Endothelial cell (in vitro differentiated cells): ENCODE data around the gene CEP85. TPM values are rescaled to one million over a fixed set of nuclear protein-coding genes. Genes with fewer than 3 reads are reported as not detected.
A peak's percentile ranks its signal among the peaks of the same experiment; 100 is the strongest.

ENCODE experiments used
- DNase-seq: peaks from one replicate; pipeline ENCODE4 v3.0.0; 2021; ENCODE audit warnings: low spot score
- H3K27ac Mint-ChIP-seq: one replicate; pipeline ENCODE4 v1.8.0; 2021; ENCODE audit warnings: mixed read lengths, inconsistent platforms; ENCODE audit not compliant: unreplicated experiment
- H3K27me3 Mint-ChIP-seq: one replicate; pipeline ENCODE4 v1.8.0; 2021; ENCODE audit warnings: mild to moderate bottlenecking, moderate library complexity, mixed read lengths, inconsistent platforms; ENCODE audit not compliant: unreplicated experiment
- H3K36me3 Mint-ChIP-seq: one replicate; pipeline ENCODE4 v1.8.0; 2021; ENCODE audit warnings: mild to moderate bottlenecking, low read depth, mixed read lengths, inconsistent platforms; ENCODE audit not compliant: unreplicated experiment
- H3K4me1 Mint-ChIP-seq: one replicate; pipeline ENCODE4 v1.8.0; 2021; ENCODE audit warnings: mild to moderate bottlenecking, mixed read lengths, inconsistent platforms; ENCODE audit not compliant: unreplicated experiment
- H3K4me3 Mint-ChIP-seq: one replicate; pipeline ENCODE4 v1.8.0; 2021; ENCODE audit warnings: mild to moderate bottlenecking, mixed read lengths, inconsistent platforms; ENCODE audit not compliant: unreplicated experiment
- H3K9me3 Mint-ChIP-seq: one replicate; pipeline ENCODE4 v1.8.0; 2021; ENCODE audit warnings: mixed read lengths, inconsistent platforms; ENCODE audit not compliant: unreplicated experiment
- CTCF ChIP-seq: fragments of 200-600 bp; sonication (generic); IDR thresholded peaks from one replicate; pipeline ENCODE4 v1.5.0; 2021; ENCODE audit warnings: antibody characterized with exemption; ENCODE audit not compliant: unreplicated experiment
- total RNA-seq: library from RNA; stranded (reverse); fragmentation: NEBNext Ultra II Directional; extraction: Animal tissue kit (Norgen Biotek cat#: 25700); gene quantifications from one replicate; pipeline ENCODE4 v1.2.1, GENCODE V29; 2021; ENCODE audit not compliant: unreplicated experiment

The CEP85 gene
- total RNA-seq, 1 donor from 2014 or later: 9.7 TPM

- H3K36me3 Mint-ChIP-seq: no peaks in the 10 kb centered on the region
- TF ChIP-seq CTCF: no peak
- no peak for DNase-seq
- H3K27ac Mint-ChIP-seq: no peak overlapping the region
- peaks cover 8% of the 10 kb centered on the region for H3K4me1 Mint-ChIP-seq
- no peaks in the 10 kb centered on the region for H3K9me3 Mint-ChIP-seq
- no peak overlapping the region for H3K4me3 Mint-ChIP-seq
- H3K27me3 Mint-ChIP-seq: no peaks in the 10 kb centered on the region
Observed at GRCh38 chr1:26212726-26213125, 21.3 kb upstream of the CEP85 start.

DNA sequence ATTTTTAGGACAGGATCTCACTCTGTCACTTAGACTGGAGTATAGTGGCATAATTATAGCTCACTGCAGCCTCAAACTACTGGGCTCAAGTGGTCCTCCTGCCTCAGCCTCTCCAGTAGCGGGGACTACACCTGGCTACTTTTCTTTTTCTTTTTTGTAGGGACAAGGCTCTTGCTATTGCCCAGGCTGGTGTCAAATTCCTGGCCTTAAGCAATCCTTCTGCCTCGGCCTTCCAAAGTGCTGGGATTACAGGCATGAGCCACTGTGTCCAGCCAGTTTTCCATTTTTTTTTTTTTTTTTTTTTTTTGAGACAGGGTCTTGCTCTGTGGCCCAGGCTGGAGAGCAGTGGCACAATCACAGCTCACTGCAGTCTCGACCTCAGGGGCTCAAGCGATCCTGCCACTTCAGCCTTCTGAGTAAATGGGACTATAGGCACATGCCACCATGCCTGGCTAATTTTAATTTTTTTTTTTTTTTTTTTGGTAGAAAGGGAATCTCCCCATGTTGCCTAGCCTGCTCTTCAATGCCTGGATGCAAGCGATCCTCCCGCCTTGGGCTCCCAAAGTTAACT, 20.6 kb upstream of the CEP85 start:
- Mint-ChIP-seq H3K27me3 (no peaks in the 10 kb centered on the region), H3K4me1 (peaks cover 8% of the 10 kb centered on the region)
- no peak for TF ChIP-seq CTCF

GRCh38 chr1:26215246-26215645, 18.8 kb upstream of the CEP85 start:
- H3K4me3 Mint-ChIP-seq: no peak overlapping the region
- no peaks in the 10 kb centered on the region for H3K36me3 Mint-ChIP-seq
- no peak for DNase-seq
- H3K27me3 Mint-ChIP-seq: no peaks in the 10 kb centered on the region
- no peaks in the 10 kb centered on the region for H3K9me3 Mint-ChIP-seq
- H3K27ac Mint-ChIP-seq: no peak overlapping the region
- peaks cover 2% of the 10 kb centered on the region for H3K4me1 Mint-ChIP-seq
- no peak for TF ChIP-seq CTCF

More for the DNA sequence above, 20.6 kb upstream of the CEP85 start:
- no peaks in the 10 kb centered on the region for H3K9me3 Mint-ChIP-seq
- no peak overlapping the region for H3K27ac Mint-ChIP-seq
- DNase-seq: no peak
- H3K36me3 Mint-ChIP-seq: no peaks in the 10 kb centered on the region
- no peak overlapping the region for H3K4me3 Mint-ChIP-seq

- H3K9me3 Mint-ChIP-seq: no peaks in the 10 kb centered on the region
- peaks cover 2% of the 10 kb centered on the region for H3K4me1 Mint-ChIP-seq
- no peaks in the 10 kb centered on the region for H3K27me3 Mint-ChIP-seq
- no peak overlapping the region for H3K27ac Mint-ChIP-seq
- no peak for TF ChIP-seq CTCF
- H3K36me3 Mint-ChIP-seq: no peaks in the 10 kb centered on the region
- DNase-seq: no peak
- H3K4me3 Mint-ChIP-seq: no peak overlapping the region
Observed at GRCh38 chr1:26218906-26219494, 15.0 kb upstream of the CEP85 start.

DNA sequence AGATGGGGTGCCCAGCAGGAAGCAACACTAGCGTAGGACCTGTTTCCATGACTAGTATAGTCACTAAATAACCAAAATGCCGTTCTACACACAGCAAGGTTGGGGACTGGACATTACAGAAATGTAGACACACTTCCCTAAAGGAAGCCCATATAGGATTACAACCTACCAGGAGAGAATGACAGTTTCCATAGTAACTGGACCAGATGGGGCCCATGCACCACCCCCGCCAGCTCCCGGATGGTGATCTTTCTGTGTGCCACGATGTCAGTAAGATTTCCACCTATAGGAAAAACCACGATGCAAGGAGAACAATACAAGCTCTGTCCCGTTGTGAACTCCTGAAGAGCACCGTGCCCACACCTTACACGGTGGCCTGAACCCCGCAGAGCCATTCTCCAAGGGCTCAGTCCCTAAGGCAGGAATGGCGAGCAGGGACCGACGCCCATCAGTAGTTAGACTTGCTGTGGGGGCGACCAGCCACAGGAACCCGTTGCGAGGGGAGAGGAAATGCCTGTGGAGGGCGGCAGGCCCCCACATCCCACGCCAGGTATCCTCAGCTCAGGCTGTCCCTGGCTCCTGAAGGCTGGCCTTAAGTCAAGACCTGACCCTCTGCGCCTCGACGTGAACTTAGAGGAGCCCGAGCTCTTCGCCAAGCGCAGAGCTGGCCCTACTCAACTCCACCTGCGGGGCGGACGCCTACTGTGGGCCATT, 13.6 kb upstream of the CEP85 start:
- Mint-ChIP-seq H3K27ac (no peak overlapping the region), H3K4me3 (peak overlapping the region; percentile 47), H3K4me1 (peaks cover 2% of the 10 kb centered on the region), H3K9me3 (no peaks in the 10 kb centered on the region), H3K36me3 (no peaks in the 10 kb centered on the region), H3K27me3 (no peaks in the 10 kb centered on the region)
- no peak for DNase-seq
- no peak for TF ChIP-seq CTCF
